GM21529 (cell line): ENCODE data around the gene FAM50B.
"Not testable (repeated sequence)": the region's sequence is repeated elsewhere in the genome, so short reads cannot be mapped to it uniquely, and the experiment has no call there.

Experiments used
- ATAC-seq: cut with Tn5 transposase; IDR thresholded peaks from one replicate; pipeline ENCODE4 v1.9.1; 2021; ENCODE audit not compliant: unreplicated experiment

Gene FAM50B

GRCh38 chr6:3847521-3847920 lies 1.7 kb upstream of the FAM50B start:
- no peak for ATAC-seq

GRCh38 chr6:3848380-3848779 lies 793 bp upstream of the FAM50B start:
- ATAC-seq, result no peak

GRCh38 chr6:3849681-3850450 lies 693 bp downstream of the FAM50B start:
- no peak for ATAC-seq

- ATAC-seq, result peak; percentile 35
Observed at GRCh38 chr6:3850451-3851203, 1.5 kb downstream of the FAM50B start.

- ATAC-seq, result no peak
Observed at GRCh38 chr6:3851839-3852238, 2.7 kb downstream of the FAM50B start.

- no peak for ATAC-seq
Observed at GRCh38 chr6:3852391-3852790, 3.2 kb downstream of the FAM50B start.

GRCh38 chr6:3855866-3856265 lies 6.7 kb downstream of the FAM50B start:
- no peak for ATAC-seq

GRCh38 chr6:3856576-3856975 lies 7.4 kb downstream of the FAM50B start:
- ATAC-seq, result no peak

- ATAC-seq, result no peak
Observed at GRCh38 chr6:3857468-3858456, 8.6 kb downstream of the FAM50B start.

- ATAC-seq, result no peak
Observed at GRCh38 chr6:3859878-3860552, 10.8 kb downstream of the FAM50B start.

- no peak for ATAC-seq
Observed at GRCh38 chr6:3861424-3861823, 12.3 kb downstream of the FAM50B start.

GRCh38 chr6:3862038-3862437 lies 12.9 kb downstream of the FAM50B start:
- no peak for ATAC-seq

- not testable (repeated sequence) for ATAC-seq
Observed at GRCh38 chr6:3863322-3863721, 14.1 kb downstream of the FAM50B start.

- ATAC-seq, result no peak
Observed at GRCh38 chr6:3865463-3865862, 16.3 kb downstream of the FAM50B start.

GRCh38 chr6:3867641-3868502 lies 18.7 kb downstream of the FAM50B start:
- ATAC-seq, result no peak

GRCh38 chr6:3868544-3868943 lies 19.4 kb downstream of the FAM50B start:
- ATAC-seq, result no peak

GRCh38 chr6:3869284-3869631 lies 20.1 kb downstream of the FAM50B start:
- no peak for ATAC-seq

GRCh38 chr6:3869632-3870527 lies 20.7 kb downstream of the FAM50B start:
- ATAC-seq, result no peak

GRCh38 chr6:3870528-3870925 lies 21.4 kb downstream of the FAM50B start:
- no peak for ATAC-seq
